ENCODE data around the gene DVL3. TPM values are rescaled to one million over a fixed set of nuclear protein-coding genes. Genes with fewer than 3 reads are reported as not detected.
A peak's percentile ranks its signal among the peaks of the same experiment; 100 is the strongest.

DVL3 gene
- total RNA-seq, 4 donors from 2014 or later, result 28.9 to 45.2 (median 34.4) TPM

- TF ChIP-seq POLR2A (IDR thresholded peaks at IDR 0.05) (peak in 3 of 4 donors; percentile 54 to 76 (median 66)), CTCF (IDR thresholded peaks at IDR 0.05) (peak in 5 of 6 experiments; percentile 11 to 69 (median 29))
- Histone ChIP-seq H3K9me3 (no peaks in the 10 kb centered on the region), H3K36me3 (peaks cover 0 to 35% (median 4%) of the 10 kb centered on the region in 3 donors), H3K27me3 (no peaks in the 10 kb centered on the region), H3K27ac (peak within 1 kb of the TSS; percentile 85 to 96 (median 94)), H3K4me3 (peak within 1 kb of the TSS; percentile 60 to 92 (median 86)), H3K4me1 (peaks cover 9 to 39% (median 16%) of the 10 kb centered on the region in 3 donors)
- 0% methylated on average over 18 to 23 of the region's 56 CpGs for WGBS, 2 donors
- DNase-seq, result peak; percentile 35
- intact Hi-C loops (cut with DNase I), result loop anchor here (10.0 kb wide), 1 partner anchor 121 kb away; the partner anchor contains the start of gene ABCC5
Observed at GRCh38 chr3:184135149-184135910, 19.8 kb upstream of the DVL3 start, which contains the start of gene EIF2B5. TSS of gene EIF2B5 (plus strand) at chr3:184135358. CDS start at chr3:184135386, 28 bp downstream.

DNA sequence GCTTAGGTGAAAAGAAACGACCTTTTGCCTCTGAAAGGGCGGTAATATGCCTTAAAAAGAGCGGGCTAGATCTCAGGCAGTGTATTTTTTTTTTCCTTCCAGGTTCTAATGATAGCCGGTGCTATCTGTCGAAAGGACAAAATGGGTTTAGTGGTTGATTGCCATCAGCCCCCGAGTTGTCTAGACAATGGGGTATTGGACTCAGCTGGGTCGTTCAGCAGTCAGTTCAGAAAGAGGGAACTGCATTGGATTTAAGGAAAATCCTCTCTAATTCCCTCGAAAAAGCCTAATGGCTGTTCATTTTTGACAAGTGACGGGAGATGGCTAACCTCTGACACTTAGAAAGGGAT, 19.3 kb upstream of the DVL3 start:
- TF ChIP-seq POLR2A (IDR thresholded peaks at IDR 0.05), result no peak
- no peak for TF ChIP-seq CTCF (IDR thresholded peaks at IDR 0.05)
- peak overlapping the region; percentile 85 to 96 (median 94) for H3K27ac ChIP-seq
- WGBS, 2 donors, result 0 to 1% methylated on average over 9 of the region's 9 CpGs
- H3K9me3 ChIP-seq, result no peaks in the 10 kb centered on the region
- DNase-seq, result no peak
- H3K36me3 ChIP-seq, result peaks cover 5 to 40% (median 7%) of the 10 kb centered on the region in 3 donors
- intact Hi-C loops (cut with DNase I), result loop anchor here (10.0 kb wide), 1 partner anchor 121 kb away; the partner anchor contains the start of gene ABCC5
- H3K4me3 ChIP-seq, result peak overlapping the region; percentile 60 to 92 (median 86)
- peaks cover 9 to 39% (median 16%) of the 10 kb centered on the region in 3 donors for H3K4me1 ChIP-seq
- H3K27me3 ChIP-seq, result no peaks in the 10 kb centered on the region

- TF ChIP-seq CTCF (IDR thresholded peaks at IDR 0.05) (no peak), POLR2A (IDR thresholded peaks at IDR 0.05) (no peak)
- Histone ChIP-seq H3K9me3 (no peaks in the 10 kb centered on the region), H3K4me3 (no peak overlapping the region), H3K27me3 (no peaks in the 10 kb centered on the region), H3K27ac (no peak overlapping the region), H3K36me3 (peaks cover 40 to 86% (median 43%) of the 10 kb centered on the region in 3 donors), H3K4me1 (peaks cover 9 to 35% (median 12%) of the 10 kb centered on the region in 3 donors)
- 88 to 95% methylated on average over 9 of the region's 10 CpGs for WGBS, 2 donors
- no peak for DNase-seq
- intact Hi-C loops (cut with DNase I), result no loop called here
Observed at GRCh38 chr3:184140436-184140835, 14.7 kb upstream of the DVL3 start.

DNA sequence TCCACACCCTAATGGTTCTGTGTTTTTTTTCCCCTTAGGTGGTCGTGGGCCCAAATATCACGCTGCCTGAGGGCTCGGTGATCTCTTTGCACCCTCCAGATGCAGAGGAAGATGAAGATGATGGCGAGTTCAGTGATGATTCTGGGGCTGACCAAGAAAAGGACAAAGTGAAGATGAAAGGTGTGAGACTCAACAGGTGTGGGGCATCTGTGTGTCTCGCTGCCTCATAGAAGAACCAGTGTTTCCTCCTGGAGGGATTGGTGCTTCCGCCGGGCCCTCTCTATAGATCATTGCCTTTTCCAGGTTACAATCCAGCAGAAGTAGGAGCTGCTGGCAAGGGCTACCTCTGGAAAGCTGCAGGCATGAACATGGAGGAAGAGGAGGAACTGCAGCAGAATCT, 13.0 kb upstream of the DVL3 start:
- WGBS, 2 donors, result 91 to 98% methylated on average over 7 of the region's 7 CpGs
- H3K4me3 ChIP-seq, result no peak overlapping the region
- no peaks in the 10 kb centered on the region for H3K9me3 ChIP-seq
- H3K36me3 ChIP-seq, result peaks cover 43 to 97% (median 47%) of the 10 kb centered on the region in 3 donors
- no peak overlapping the region for H3K27ac ChIP-seq
- intact Hi-C loops (cut with DNase I), result no loop called here
- TF ChIP-seq POLR2A (IDR thresholded peaks at IDR 0.05) (no peak), CTCF (IDR thresholded peaks at IDR 0.05) (no peak)
- H3K27me3 ChIP-seq, result no peaks in the 10 kb centered on the region
- no peak for DNase-seq
- peaks cover 0 to 21% (median 0%) of the 10 kb centered on the region in 3 donors for H3K4me1 ChIP-seq

DNA sequence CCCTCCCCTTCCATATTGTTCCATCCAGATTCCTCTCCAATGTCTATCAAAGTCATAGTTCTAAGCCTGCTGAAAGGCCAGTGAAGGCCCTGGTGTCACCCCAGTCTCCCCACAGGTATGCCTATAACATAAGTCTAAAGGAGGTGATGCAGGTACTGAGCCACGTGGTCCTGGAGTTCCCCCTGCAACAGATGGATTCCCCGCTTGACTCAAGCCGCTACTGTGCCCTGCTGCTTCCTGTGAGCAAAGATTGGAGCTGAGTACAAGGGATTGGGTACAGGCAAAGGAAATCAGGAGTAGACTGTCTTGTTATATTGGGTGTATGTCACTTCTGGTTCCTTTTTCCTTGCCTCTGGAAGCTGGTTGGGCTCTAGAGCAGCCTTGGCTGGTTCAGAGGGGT, 11.8 kb upstream of the DVL3 start:
- no peaks in the 10 kb centered on the region for H3K9me3 ChIP-seq
- no peak overlapping the region for H3K27ac ChIP-seq
- no peak overlapping the region for H3K4me3 ChIP-seq
- peaks cover 43 to 85% (median 47%) of the 10 kb centered on the region in 3 donors for H3K36me3 ChIP-seq
- peaks cover 0 to 16% (median 0%) of the 10 kb centered on the region in 3 donors for H3K4me1 ChIP-seq
- no peaks in the 10 kb centered on the region for H3K27me3 ChIP-seq
- intact Hi-C loops (cut with DNase I), result no loop called here
- 50 to 78% methylated on average over 1 to 3 of the region's 3 CpGs for WGBS, 2 donors
- no peak for DNase-seq
- TF ChIP-seq CTCF (IDR thresholded peaks at IDR 0.05) (no peak), POLR2A (IDR thresholded peaks at IDR 0.05) (no peak)

Data from esophagus squamous epithelium (tissue), 5 donors.